SK-N-SH treated with all-trans-retinoic acid at 6 μM for 48 hours (cell line): Measurements from ENCODE around the gene MT2A.

Experiments
- ATAC-seq: fragments of 200-7000 bp; cut with Tn5 transposase; 3 replicates; pipeline ENCODE4 v1.9.1; 2020; ENCODE audit warnings: mild to moderate bottlenecking, moderate library complexity
- ARNTL ChIP-seq: fragments of 450-650 bp; formaldehyde crosslinking; IDR thresholded peaks from 2 replicates; pipeline ENCODE4 v1.5.0; 2020; ENCODE audit warnings: low read depth, mild to moderate bottlenecking, moderate library complexity, borderline replicate concordance
- BACH2 ChIP-seq: fragments of 250-450 bp; sonication (Bioruptor Pico); IDR thresholded peaks from 2 replicates; pipeline ENCODE4 v1.9.0; 2021; ENCODE audit warnings: mild to moderate bottlenecking, borderline replicate concordance
- CSDC2 ChIP-seq: fragments of 250-450 bp; sonication (Bioruptor Pico); IDR thresholded peaks from 2 replicates; pipeline ENCODE4 v1.5.0; 2020; ENCODE audit warnings: mild to moderate bottlenecking, moderate library complexity
- ESRRG ChIP-seq: fragments of 250-450 bp; sonication (Bioruptor Pico); IDR thresholded peaks from 2 replicates; pipeline ENCODE4 v1.6.1; 2021; ENCODE audit warnings: mild to moderate bottlenecking
- GLIS3 ChIP-seq: fragments of 250-450 bp; sonication (Bioruptor Pico); IDR thresholded peaks from 2 replicates; pipeline ENCODE4 v1.5.0; 2020; ENCODE audit warnings: mild to moderate bottlenecking, moderate library complexity
- ISL1 ChIP-seq: fragments of 250-450 bp; sonication (Bioruptor Pico); IDR thresholded peaks from 2 replicates; pipeline ENCODE4 v2.1.2; 2022; ENCODE audit warnings: mild to moderate bottlenecking, moderate library complexity
- OSR1 ChIP-seq: fragments of 250-450 bp; sonication (Bioruptor Pico); IDR thresholded peaks from 2 replicates; pipeline ENCODE4 v1.8.0; 2022; ENCODE audit warnings: moderate library complexity, mild to moderate bottlenecking, inconsistent platforms
- PPARA ChIP-seq: fragments of 250-450 bp; sonication (Bioruptor Pico); IDR thresholded peaks from 2 replicates; pipeline ENCODE4 v1.5.0; 2020; ENCODE audit warnings: mild to moderate bottlenecking, borderline replicate concordance
- RARB ChIP-seq: fragments of 250-450 bp; sonication (Bioruptor Pico); IDR thresholded peaks from 2 replicates; pipeline ENCODE4 v1.8.0; 2021; ENCODE audit warnings: mild to moderate bottlenecking, moderate library complexity
- SNAI2 ChIP-seq: fragments of 250-450 bp; sonication (Bioruptor Pico); IDR thresholded peaks from 2 replicates; pipeline ENCODE4 v1.5.0; 2020; ENCODE audit warnings: mild to moderate bottlenecking, moderate library complexity
- TCF4 ChIP-seq: fragments of 250-450 bp; sonication (Bioruptor Pico); IDR thresholded peaks from 2 replicates; pipeline ENCODE4 v1.8.0; 2021; ENCODE audit warnings: mild to moderate bottlenecking, moderate library complexity, borderline replicate concordance
- TOX ChIP-seq: fragments of 250-450 bp; sonication (Bioruptor Pico); IDR thresholded peaks from 2 replicates; pipeline ENCODE4 v1.8.0; 2021; ENCODE audit warnings: mild to moderate bottlenecking, moderate library complexity, borderline replicate concordance
- ZC3H10 ChIP-seq: fragments of 250-450 bp; sonication (Bioruptor Pico); IDR thresholded peaks from 2 replicates; pipeline ENCODE4 v1.5.1; 2021; ENCODE audit warnings: mild to moderate bottlenecking, moderate library complexity
- ZFP3 ChIP-seq: fragments of 250-450 bp; sonication (Bioruptor Pico); IDR thresholded peaks from 2 replicates; pipeline ENCODE4 v1.5.0; 2020; ENCODE audit warnings: mild to moderate bottlenecking, moderate library complexity
- ZFP30 ChIP-seq: fragments of 450-650 bp; formaldehyde crosslinking; IDR thresholded peaks from 2 replicates; pipeline ENCODE4 v1.5.0; 2022; ENCODE audit warnings: mild to moderate bottlenecking, moderate library complexity
- ZNF565 ChIP-seq: fragments of 450-650 bp; formaldehyde crosslinking; conservative IDR thresholded peaks from 2 replicates; pipeline ENCODE4 v1.5.0; 2020; ENCODE audit warnings: low read depth, mild to moderate bottlenecking, moderate library complexity
- ZNF70 ChIP-seq: fragments of 450-650 bp; formaldehyde crosslinking; IDR thresholded peaks from 2 replicates; pipeline ENCODE4 v1.5.0; 2020; ENCODE audit warnings: mild to moderate bottlenecking, moderate library complexity
- ZNF8 ChIP-seq: fragments of 450-650 bp; formaldehyde crosslinking; IDR thresholded peaks from 2 replicates; pipeline ENCODE4 v1.5.0; 2020; ENCODE audit warnings: mild to moderate bottlenecking, moderate library complexity
- TF ChIP-seq, protein P1 (sequence below): fragments of 250-450 bp; sonication (Bioruptor Pico); IDR thresholded peaks from 2 replicates; pipeline ENCODE4 v1.5.1; 2021; ENCODE audit warnings: mild to moderate bottlenecking, moderate library complexity
- TF ChIP-seq, protein P2 (sequence below): fragments of 250-450 bp; sonication (Bioruptor Pico); IDR thresholded peaks from 2 replicates; pipeline ENCODE4 v1.8.0; 2020; ENCODE audit warnings: mild to moderate bottlenecking, moderate library complexity, borderline replicate concordance
- TF ChIP-seq, protein P3 (sequence below): fragments of 250-450 bp; sonication (Bioruptor Pico); IDR thresholded peaks from 2 replicates; pipeline ENCODE4 v1.5.0; 2020; ENCODE audit warnings: mild to moderate bottlenecking, moderate library complexity
- TF ChIP-seq, protein P4 (sequence below): fragments of 250-450 bp; sonication (Bioruptor Pico); IDR thresholded peaks from 2 replicates; pipeline ENCODE4 v1.8.0; 2021; ENCODE audit warnings: low read depth, mild to moderate bottlenecking, moderate library complexity, borderline replicate concordance
- TF ChIP-seq, protein P5 (sequence below): fragments of 250-450 bp; sonication (Bioruptor Pico); IDR thresholded peaks from 2 replicates; pipeline ENCODE4 v1.5.1; 2020; ENCODE audit warnings: low read depth, mild to moderate bottlenecking, moderate library complexity

The MT2A gene

DNA sequence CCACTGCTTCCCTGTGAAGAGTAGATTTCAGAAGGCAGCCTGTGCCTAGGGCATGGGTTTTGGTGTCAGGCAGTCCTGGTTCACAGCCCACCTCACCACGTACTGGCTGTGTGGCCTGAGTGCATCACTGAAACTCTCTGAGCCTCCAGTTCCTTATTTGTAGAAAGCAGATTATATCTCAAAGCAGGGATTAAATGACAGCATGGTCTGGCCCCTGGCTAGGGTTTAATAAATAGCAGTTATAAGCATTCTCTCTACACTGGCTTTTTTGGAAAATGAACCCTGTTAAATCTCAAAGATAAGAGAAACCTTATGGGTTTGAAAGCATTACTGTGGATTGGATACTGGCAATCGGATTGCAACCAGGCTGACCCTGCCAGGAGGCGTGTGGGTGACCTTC lies 21.1 kb downstream of the MT2A start:
- ATAC-seq: no peak
- TF ChIP-seq ZC3H10 (CRISPR knock-in tag) (no peak), ARNTL (CRISPR knock-in tag) (no peak), CSDC2 (CRISPR knock-in tag) (no peak), ZNF70 (no peak), ESRRG (no peak), TCF4 (CRISPR knock-in tag) (no peak), TOX (CRISPR knock-in tag) (no peak), ZNF565 (CRISPR knock-in tag) (no peak), PPARA (CRISPR knock-in tag) (no peak), ZFP3 (CRISPR knock-in tag) (no peak), RARB (no peak), GLIS3 (CRISPR knock-in tag) (no peak)
- TF ChIP-seq, protein P1, sequence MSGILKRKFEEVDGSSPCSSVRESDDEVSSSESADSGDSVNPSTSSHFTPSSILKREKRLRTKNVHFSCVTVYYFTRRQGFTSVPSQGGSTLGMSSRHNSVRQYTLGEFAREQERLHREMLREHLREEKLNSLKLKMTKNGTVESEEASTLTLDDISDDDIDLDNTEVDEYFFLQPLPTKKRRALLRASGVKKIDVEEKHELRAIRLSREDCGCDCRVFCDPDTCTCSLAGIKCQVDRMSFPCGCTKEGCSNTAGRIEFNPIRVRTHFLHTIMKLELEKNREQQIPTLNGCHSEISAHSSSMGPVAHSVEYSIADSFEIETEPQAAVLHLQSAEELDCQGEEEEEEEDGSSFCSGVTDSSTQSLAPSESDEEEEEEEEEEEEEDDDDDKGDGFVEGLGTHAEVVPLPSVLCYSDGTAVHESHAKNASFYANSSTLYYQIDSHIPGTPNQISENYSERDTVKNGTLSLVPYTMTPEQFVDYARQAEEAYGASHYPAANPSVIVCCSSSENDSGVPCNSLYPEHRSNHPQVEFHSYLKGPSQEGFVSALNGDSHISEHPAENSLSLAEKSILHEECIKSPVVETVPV (CRISPR knock-in tag): no peak
- TF ChIP-seq, protein P2, sequence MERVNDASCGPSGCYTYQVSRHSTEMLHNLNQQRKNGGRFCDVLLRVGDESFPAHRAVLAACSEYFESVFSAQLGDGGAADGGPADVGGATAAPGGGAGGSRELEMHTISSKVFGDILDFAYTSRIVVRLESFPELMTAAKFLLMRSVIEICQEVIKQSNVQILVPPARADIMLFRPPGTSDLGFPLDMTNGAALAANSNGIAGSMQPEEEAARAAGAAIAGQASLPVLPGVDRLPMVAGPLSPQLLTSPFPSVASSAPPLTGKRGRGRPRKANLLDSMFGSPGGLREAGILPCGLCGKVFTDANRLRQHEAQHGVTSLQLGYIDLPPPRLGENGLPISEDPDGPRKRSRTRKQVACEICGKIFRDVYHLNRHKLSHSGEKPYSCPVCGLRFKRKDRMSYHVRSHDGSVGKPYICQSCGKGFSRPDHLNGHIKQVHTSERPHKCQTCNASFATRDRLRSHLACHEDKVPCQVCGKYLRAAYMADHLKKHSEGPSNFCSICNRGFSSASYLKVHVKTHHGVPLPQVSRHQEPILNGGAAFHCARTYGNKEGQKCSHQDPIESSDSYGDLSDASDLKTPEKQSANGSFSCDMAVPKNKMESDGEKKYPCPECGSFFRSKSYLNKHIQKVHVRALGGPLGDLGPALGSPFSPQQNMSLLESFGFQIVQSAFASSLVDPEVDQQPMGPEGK (CRISPR knock-in tag): no peak
- TF ChIP-seq, protein P3, sequence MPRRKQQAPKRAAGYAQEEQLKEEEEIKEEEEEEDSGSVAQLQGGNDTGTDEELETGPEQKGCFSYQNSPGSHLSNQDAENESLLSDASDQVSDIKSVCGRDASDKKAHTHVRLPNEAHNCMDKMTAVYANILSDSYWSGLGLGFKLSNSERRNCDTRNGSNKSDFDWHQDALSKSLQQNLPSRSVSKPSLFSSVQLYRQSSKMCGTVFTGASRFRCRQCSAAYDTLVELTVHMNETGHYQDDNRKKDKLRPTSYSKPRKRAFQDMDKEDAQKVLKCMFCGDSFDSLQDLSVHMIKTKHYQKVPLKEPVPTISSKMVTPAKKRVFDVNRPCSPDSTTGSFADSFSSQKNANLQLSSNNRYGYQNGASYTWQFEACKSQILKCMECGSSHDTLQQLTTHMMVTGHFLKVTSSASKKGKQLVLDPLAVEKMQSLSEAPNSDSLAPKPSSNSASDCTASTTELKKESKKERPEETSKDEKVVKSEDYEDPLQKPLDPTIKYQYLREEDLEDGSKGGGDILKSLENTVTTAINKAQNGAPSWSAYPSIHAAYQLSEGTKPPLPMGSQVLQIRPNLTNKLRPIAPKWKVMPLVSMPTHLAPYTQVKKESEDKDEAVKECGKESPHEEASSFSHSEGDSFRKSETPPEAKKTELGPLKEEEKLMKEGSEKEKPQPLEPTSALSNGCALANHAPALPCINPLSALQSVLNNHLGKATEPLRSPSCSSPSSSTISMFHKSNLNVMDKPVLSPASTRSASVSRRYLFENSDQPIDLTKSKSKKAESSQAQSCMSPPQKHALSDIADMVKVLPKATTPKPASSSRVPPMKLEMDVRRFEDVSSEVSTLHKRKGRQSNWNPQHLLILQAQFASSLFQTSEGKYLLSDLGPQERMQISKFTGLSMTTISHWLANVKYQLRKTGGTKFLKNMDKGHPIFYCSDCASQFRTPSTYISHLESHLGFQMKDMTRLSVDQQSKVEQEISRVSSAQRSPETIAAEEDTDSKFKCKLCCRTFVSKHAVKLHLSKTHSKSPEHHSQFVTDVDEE (CRISPR knock-in tag): no peak

DNA sequence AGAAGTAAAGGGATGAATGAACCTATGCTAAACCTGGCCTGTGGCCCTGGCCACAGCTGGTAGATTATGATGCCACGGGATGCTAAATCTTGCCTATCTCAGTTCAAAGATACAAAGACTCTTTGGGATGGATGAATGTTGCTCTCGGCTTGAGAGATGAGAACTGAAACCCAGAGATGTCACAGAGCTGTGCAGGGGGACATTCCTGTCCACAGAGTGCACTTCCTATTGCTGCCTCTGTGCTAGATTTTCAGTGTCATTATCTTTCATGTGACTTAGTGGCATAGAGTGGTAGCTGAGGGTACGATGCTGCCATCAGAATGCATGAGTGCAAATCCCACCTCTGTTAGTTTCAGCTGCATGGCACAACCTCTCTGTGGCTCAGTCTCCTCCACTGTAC lies 21.8 kb downstream of the MT2A start:
- TF ChIP-seq PPARA (CRISPR knock-in tag) (no peak), OSR1 (no peak), ARNTL (CRISPR knock-in tag) (no peak), ZNF565 (CRISPR knock-in tag) (no peak), BACH2 (CRISPR knock-in tag) (no peak), TOX (CRISPR knock-in tag) (no peak), ESRRG (no peak), ISL1 (CRISPR knock-in tag) (no peak), ZNF8 (CRISPR knock-in tag) (no peak), RARB (no peak), TCF4 (CRISPR knock-in tag) (no peak), ZFP3 (CRISPR knock-in tag) (no peak), SNAI2 (no peak), ZC3H10 (CRISPR knock-in tag) (no peak), ZFP30 (CRISPR knock-in tag) (no peak)
- TF ChIP-seq, protein P3 (CRISPR knock-in tag): no peak
- TF ChIP-seq, protein P4, sequence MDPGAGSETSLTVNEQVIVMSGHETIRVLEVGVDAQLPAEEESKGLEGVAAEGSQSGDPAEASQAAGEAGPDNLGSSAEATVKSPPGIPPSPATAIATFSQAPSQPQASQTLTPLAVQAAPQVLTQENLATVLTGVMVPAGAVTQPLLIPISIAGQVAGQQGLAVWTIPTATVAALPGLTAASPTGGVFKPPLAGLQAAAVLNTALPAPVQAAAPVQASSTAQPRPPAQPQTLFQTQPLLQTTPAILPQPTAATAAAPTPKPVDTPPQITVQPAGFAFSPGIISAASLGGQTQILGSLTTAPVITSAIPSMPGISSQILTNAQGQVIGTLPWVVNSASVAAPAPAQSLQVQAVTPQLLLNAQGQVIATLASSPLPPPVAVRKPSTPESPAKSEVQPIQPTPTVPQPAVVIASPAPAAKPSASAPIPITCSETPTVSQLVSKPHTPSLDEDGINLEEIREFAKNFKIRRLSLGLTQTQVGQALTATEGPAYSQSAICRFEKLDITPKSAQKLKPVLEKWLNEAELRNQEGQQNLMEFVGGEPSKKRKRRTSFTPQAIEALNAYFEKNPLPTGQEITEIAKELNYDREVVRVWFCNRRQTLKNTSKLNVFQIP (CRISPR knock-in tag): no peak
- TF ChIP-seq, protein P5, sequence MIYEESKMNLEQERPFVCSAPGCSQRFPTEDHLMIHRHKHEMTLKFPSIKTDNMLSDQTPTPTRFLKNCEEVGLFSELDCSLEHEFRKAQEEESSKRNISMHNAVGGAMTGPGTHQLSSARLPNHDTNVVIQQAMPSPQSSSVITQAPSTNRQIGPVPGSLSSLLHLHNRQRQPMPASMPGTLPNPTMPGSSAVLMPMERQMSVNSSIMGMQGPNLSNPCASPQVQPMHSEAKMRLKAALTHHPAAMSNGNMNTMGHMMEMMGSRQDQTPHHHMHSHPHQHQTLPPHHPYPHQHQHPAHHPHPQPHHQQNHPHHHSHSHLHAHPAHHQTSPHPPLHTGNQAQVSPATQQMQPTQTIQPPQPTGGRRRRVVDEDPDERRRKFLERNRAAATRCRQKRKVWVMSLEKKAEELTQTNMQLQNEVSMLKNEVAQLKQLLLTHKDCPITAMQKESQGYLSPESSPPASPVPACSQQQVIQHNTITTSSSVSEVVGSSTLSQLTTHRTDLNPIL (CRISPR knock-in tag): no peak
- TF ChIP-seq, protein P2 (CRISPR knock-in tag): no peak
- TF ChIP-seq, protein P1 (CRISPR knock-in tag): no peak
- no peak for ATAC-seq
